ENCODE data around the gene EPB41L4B.
"Not testable (repeated sequence)": the region's sequence is repeated elsewhere in the genome, so short reads cannot be mapped to it uniquely, and the experiment has no call there.

The EPB41L4B gene

GRCh38 chr9:109150925-109151545 is 169.8 kb downstream of the EPB41L4B start:
- no peak for DNase-seq

GRCh38 chr9:109149722-109150121 is 171.1 kb downstream of the EPB41L4B start:
- DNase-seq: no peak

- DNase-seq: no peak
Observed at GRCh38 chr9:109149089-109149488, 171.8 kb downstream of the EPB41L4B start.

- DNase-seq: no peak
Observed at GRCh38 chr9:109145051-109145450, 175.8 kb downstream of the EPB41L4B start.

- no peak for DNase-seq
Observed at GRCh38 chr9:109143881-109144562, 176.8 kb downstream of the EPB41L4B start.

GRCh38 chr9:109141375-109141774 is 179.5 kb downstream of the EPB41L4B start:
- DNase-seq: no peak

- DNase-seq: no peak
Observed at GRCh38 chr9:109139851-109140250, 181.0 kb downstream of the EPB41L4B start.

- no peak for DNase-seq
Observed at GRCh38 chr9:109138421-109138820, 182.4 kb downstream of the EPB41L4B start.

- no peak for DNase-seq
Observed at GRCh38 chr9:109134167-109134578, 186.7 kb downstream of the EPB41L4B start.

GRCh38 chr9:109133533-109133932 is 187.3 kb downstream of the EPB41L4B start:
- DNase-seq: no peak

- DNase-seq: no peak
Observed at GRCh38 chr9:109132567-109133021, 188.3 kb downstream of the EPB41L4B start.

GRCh38 chr9:109129470-109130197 is 191.2 kb downstream of the EPB41L4B start:
- DNase-seq: no peak

- DNase-seq: not testable (repeated sequence)
Observed at GRCh38 chr9:109126671-109127070, 194.2 kb downstream of the EPB41L4B start.

GRCh38 chr9:109124121-109124520 is 196.7 kb downstream of the EPB41L4B start:
- DNase-seq: no peak

- no peak for DNase-seq
Observed at GRCh38 chr9:109122726-109123621, 197.9 kb downstream of the EPB41L4B start.

All from activated effector memory CD4-positive, alpha-beta T cell treated with anti-CD3 and anti-CD28 coated beads, Interleukin-2, amount 50 U/mL, for 16 hours (primary cell).